Calu3 (cell line): ENCODE measurements around the gene RYR1. TPM values are rescaled to one million over a fixed set of nuclear protein-coding genes. Genes with fewer than 3 reads are reported as not detected.

ENCODE experiments used
- BruUV-seq: library from RNA; stranded (reverse); fragments of 400-500 nt; replicated peaks from 2 replicates; lab custom pipeline; 2021; lab: Mats Ljungman, UMichigan
- CTCF ChIA-PET: fragments of 300-600 bp; sonication (Branson Sonifier 250); formaldehyde crosslinking; loops from one replicate; lab custom pipeline; 2022; ENCODE audit warnings: antibody characterized with exemption; lab: Charles Lee
- DNase-seq: peaks from one replicate; pipeline ENCODE4 v3.0.0; 2022
- H3K27ac Mint-ChIP-seq: one replicate; pipeline ENCODE4 v1.8.0; 2022; ENCODE audit warnings: mixed read lengths; ENCODE audit not compliant: unreplicated experiment
- H3K27me3 Mint-ChIP-seq: one replicate; pipeline ENCODE4 v1.8.0; 2022; ENCODE audit warnings: mixed read lengths; ENCODE audit not compliant: unreplicated experiment
- H3K36me3 Mint-ChIP-seq: one replicate; pipeline ENCODE4 v1.8.0; 2022; ENCODE audit warnings: mild to moderate bottlenecking, moderate library complexity, mixed read lengths; ENCODE audit not compliant: insufficient read depth, unreplicated experiment
- H3K4me1 Mint-ChIP-seq: one replicate; pipeline ENCODE4 v1.8.0; 2022; ENCODE audit warnings: mild to moderate bottlenecking, low read depth, mixed read lengths; ENCODE audit not compliant: unreplicated experiment
- H3K4me3 Mint-ChIP-seq: one replicate; pipeline ENCODE4 v1.8.0; 2022; ENCODE audit warnings: mild to moderate bottlenecking, low read depth, moderate library complexity, mixed read lengths; ENCODE audit not compliant: unreplicated experiment
- H3K9me3 Mint-ChIP-seq: one replicate; pipeline ENCODE4 v1.8.0; 2022; ENCODE audit warnings: low read depth, mixed read lengths; ENCODE audit not compliant: unreplicated experiment
- intact Hi-C: fragments of 100-400 bp; cut with micrococcal nuclease; formaldehyde crosslinking; loops from one replicate; pipeline ENCODE4 v1.10.0; 2022; ENCODE audit not compliant: unreplicated experiment
- total RNA-seq: library from RNA; stranded (reverse); gene quantifications from 2 replicates; pipeline ENCODE4 v1.2.3, GENCODE V29; 2022
- TF ChIP-seq, protein P1 (sequence below): fragments of 200-600 bp; IDR thresholded peaks from one replicate; pipeline ENCODE4 v1.8.0; 2022; ENCODE audit warnings: antibody characterized with exemption; ENCODE audit not compliant: unreplicated experiment

RYR1 gene
- total RNA-seq, 1 experiment from 2014 or later, result 1.4 TPM

- Mint-ChIP-seq H3K27ac (no peak overlapping the region), H3K4me1 (no peaks in the 10 kb centered on the region), H3K9me3 (no peaks in the 10 kb centered on the region), H3K27me3 (peaks cover 76% of the 10 kb centered on the region), H3K36me3 (no peaks in the 10 kb centered on the region), H3K4me3 (no peak overlapping the region)
- TF ChIP-seq, protein P1, sequence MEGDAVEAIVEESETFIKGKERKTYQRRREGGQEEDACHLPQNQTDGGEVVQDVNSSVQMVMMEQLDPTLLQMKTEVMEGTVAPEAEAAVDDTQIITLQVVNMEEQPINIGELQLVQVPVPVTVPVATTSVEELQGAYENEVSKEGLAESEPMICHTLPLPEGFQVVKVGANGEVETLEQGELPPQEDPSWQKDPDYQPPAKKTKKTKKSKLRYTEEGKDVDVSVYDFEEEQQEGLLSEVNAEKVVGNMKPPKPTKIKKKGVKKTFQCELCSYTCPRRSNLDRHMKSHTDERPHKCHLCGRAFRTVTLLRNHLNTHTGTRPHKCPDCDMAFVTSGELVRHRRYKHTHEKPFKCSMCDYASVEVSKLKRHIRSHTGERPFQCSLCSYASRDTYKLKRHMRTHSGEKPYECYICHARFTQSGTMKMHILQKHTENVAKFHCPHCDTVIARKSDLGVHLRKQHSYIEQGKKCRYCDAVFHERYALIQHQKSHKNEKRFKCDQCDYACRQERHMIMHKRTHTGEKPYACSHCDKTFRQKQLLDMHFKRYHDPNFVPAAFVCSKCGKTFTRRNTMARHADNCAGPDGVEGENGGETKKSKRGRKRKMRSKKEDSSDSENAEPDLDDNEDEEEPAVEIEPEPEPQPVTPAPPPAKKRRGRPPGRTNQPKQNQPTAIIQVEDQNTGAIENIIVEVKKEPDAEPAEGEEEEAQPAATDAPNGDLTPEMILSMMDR, result no peak
- CTCF ChIA-PET, result interaction anchor here (1.6 kb wide), 1 partner anchor 17 kb away, joined by 3 read pairs; no protein-coding TSS in a partner anchor
- DNase-seq, result no peak
- intact Hi-C loops, result no loop called here
- BruUV-seq, result no TSS peak
Observed at GRCh38 chr19:38429055-38429810, 4.3 kb upstream of the RYR1 start.

- no peak overlapping the region for H3K4me3 Mint-ChIP-seq
- intact Hi-C loops, result no loop called here
- no peaks in the 10 kb centered on the region for H3K9me3 Mint-ChIP-seq
- H3K36me3 Mint-ChIP-seq, result no peaks in the 10 kb centered on the region
- DNase-seq, result no peak
- CTCF ChIA-PET, result interaction anchor here (1.6 kb wide), 1 partner anchor 17 kb away, joined by 3 read pairs; no protein-coding TSS in a partner anchor
- H3K4me1 Mint-ChIP-seq, result no peaks in the 10 kb centered on the region
- BruUV-seq, result no TSS peak
- no peak overlapping the region for H3K27ac Mint-ChIP-seq
- TF ChIP-seq, protein P1, result no peak
- H3K27me3 Mint-ChIP-seq, result peaks cover 80% of the 10 kb centered on the region
Observed at GRCh38 chr19:38429811-38430156, 3.7 kb upstream of the RYR1 start.

GRCh38 chr19:38430931-38431330, 2.6 kb upstream of the RYR1 start:
- no peak overlapping the region for H3K27ac Mint-ChIP-seq
- TF ChIP-seq, protein P1, result no peak
- H3K27me3 Mint-ChIP-seq, result peaks cover 71% of the 10 kb centered on the region
- intact Hi-C loops, result no loop called here
- no peaks in the 10 kb centered on the region for H3K36me3 Mint-ChIP-seq
- no peaks in the 10 kb centered on the region for H3K9me3 Mint-ChIP-seq
- CTCF ChIA-PET, result interaction anchor here (0.7 kb wide), 1 partner anchor 48 kb away, joined by 3 read pairs; no protein-coding TSS in a partner anchor
- no peak overlapping the region for H3K4me3 Mint-ChIP-seq
- no peaks in the 10 kb centered on the region for H3K4me1 Mint-ChIP-seq
- DNase-seq, result no peak
- BruUV-seq, result no TSS peak

GRCh38 chr19:38434549-38435051, 1.1 kb downstream of the RYR1 start:
- Mint-ChIP-seq H3K27me3 (peaks cover 56% of the 10 kb centered on the region), H3K4me3 (no peak overlapping the region), H3K36me3 (no peaks in the 10 kb centered on the region), H3K27ac (no peak overlapping the region), H3K9me3 (no peaks in the 10 kb centered on the region), H3K4me1 (no peaks in the 10 kb centered on the region)
- no TSS peak for BruUV-seq
- TF ChIP-seq, protein P1, result no peak
- CTCF ChIA-PET, result interaction anchor here (0.5 to 0.6 kb wide), 2 partner anchors 9 to 10 kb away, joined by 3 read pairs; no protein-coding TSS in a partner anchor
- DNase-seq, result no peak
- intact Hi-C loops, result no loop called here
